Measurements from ENCODE around the gene DLL1.

Gene DLL1

DNA sequence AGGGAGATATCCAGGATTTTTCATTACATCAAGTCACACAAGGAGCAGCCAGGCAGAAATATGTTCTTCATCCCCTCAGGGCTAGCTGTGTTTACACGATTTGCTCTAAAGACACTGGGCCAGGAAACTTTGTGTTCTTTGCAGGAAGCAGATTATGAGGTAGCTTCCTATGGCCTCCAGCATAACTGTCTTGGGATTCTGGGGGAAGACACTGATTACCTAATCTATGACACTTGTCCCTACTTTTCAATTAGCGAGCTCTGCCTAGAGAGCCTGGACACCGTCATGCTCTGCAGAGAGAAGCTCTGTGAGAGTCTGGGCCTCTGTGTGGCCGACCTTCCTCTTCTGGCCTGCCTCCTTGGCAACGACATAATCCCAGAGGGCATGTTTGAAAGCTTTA lies 26.8 kb upstream of the DLL1 start:
- Histone ChIP-seq H3K4me3 (ENCODE audit: low read depth, low read length, poor library complexity, severe bottlenecking) (no peak overlapping the region), H3K27me3 (ENCODE audit: insufficient read depth, low read length) (no peaks in the 10 kb centered on the region), H3F3A (ENCODE audit: insufficient read depth, low read length) (no peaks in the 10 kb centered on the region), H3K9ac (ENCODE audit: low read length) (no peak overlapping the region), H3K9me3 (ENCODE audit: low read length) (no peaks in the 10 kb centered on the region), H3K4me1 (ENCODE audit: insufficient read depth, low read length, severe bottlenecking) (no peaks in the 10 kb centered on the region), H3K79me2 (ENCODE audit: insufficient read depth, low read length) (peaks cover 30% of the 10 kb centered on the region), H4K20me1 (ENCODE audit: insufficient read depth, low read length) (0 out of 2 replicates have a peak, but pooled peaks cover 2% of the 10 kb centered on the region), H3K4me2 (ENCODE audit: low read length) (no peak overlapping the region), H2AFZ (ENCODE audit: low read length) (no peak overlapping the region), H3K27ac (ENCODE audit: low read depth, low read length, poor library complexity, severe bottlenecking) (no peak overlapping the region), H3K36me3 (ENCODE audit: insufficient read depth, low read length) (peaks cover 34% of the 10 kb centered on the region), H3K9me2 (ENCODE audit: low read depth, low read length) (no peaks in the 10 kb centered on the region)
- TF ChIP-seq, protein P1, sequence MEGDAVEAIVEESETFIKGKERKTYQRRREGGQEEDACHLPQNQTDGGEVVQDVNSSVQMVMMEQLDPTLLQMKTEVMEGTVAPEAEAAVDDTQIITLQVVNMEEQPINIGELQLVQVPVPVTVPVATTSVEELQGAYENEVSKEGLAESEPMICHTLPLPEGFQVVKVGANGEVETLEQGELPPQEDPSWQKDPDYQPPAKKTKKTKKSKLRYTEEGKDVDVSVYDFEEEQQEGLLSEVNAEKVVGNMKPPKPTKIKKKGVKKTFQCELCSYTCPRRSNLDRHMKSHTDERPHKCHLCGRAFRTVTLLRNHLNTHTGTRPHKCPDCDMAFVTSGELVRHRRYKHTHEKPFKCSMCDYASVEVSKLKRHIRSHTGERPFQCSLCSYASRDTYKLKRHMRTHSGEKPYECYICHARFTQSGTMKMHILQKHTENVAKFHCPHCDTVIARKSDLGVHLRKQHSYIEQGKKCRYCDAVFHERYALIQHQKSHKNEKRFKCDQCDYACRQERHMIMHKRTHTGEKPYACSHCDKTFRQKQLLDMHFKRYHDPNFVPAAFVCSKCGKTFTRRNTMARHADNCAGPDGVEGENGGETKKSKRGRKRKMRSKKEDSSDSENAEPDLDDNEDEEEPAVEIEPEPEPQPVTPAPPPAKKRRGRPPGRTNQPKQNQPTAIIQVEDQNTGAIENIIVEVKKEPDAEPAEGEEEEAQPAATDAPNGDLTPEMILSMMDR (IDR thresholded peaks at IDR 0.05; ENCODE audit: low read length), result no peak
- no peak for TF ChIP-seq EZH2 (IDR thresholded peaks at IDR 0.05; ENCODE audit: borderline replicate concordance, low read length)

DNA sequence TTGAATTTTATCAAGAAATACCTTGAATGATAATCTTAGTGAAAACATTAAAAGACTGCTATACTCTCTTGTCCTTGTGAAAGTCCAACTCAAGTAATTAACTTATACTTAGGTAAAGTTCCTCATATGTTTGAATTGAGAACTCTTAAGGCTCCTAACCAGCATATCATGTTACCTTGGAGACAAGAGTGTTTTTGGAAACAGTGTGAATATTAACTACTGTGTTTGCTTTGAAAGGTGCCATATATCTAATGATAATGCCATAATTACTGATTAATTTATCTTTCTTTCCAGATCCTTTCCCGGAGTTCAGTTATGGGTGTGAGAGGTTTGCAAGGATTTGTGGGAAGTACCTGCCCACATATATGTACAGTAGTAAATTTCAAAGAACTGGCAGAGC lies 26.2 kb upstream of the DLL1 start:
- no peak for TF ChIP-seq EZH2 (IDR thresholded peaks at IDR 0.05; ENCODE audit: borderline replicate concordance, low read length)
- TF ChIP-seq, protein P1 (IDR thresholded peaks at IDR 0.05; ENCODE audit: low read length), result no peak
- Histone ChIP-seq H3K9me2 (ENCODE audit: low read depth, low read length) (no peaks in the 10 kb centered on the region), H3K79me2 (ENCODE audit: insufficient read depth, low read length) (peaks cover 37% of the 10 kb centered on the region), H3K4me3 (ENCODE audit: low read depth, low read length, poor library complexity, severe bottlenecking) (no peak overlapping the region), H3K36me3 (ENCODE audit: insufficient read depth, low read length) (peaks cover 27% of the 10 kb centered on the region), H2AFZ (ENCODE audit: low read length) (no peak overlapping the region), H3K9me3 (ENCODE audit: low read length) (no peaks in the 10 kb centered on the region), H3K4me1 (ENCODE audit: insufficient read depth, low read length, severe bottlenecking) (no peaks in the 10 kb centered on the region), H3K27ac (ENCODE audit: low read depth, low read length, poor library complexity, severe bottlenecking) (no peak overlapping the region), H3K9ac (ENCODE audit: low read length) (no peak overlapping the region), H3K4me2 (ENCODE audit: low read length) (no peak overlapping the region), H4K20me1 (ENCODE audit: insufficient read depth, low read length) (0 out of 2 replicates have a peak, but pooled peaks cover 2% of the 10 kb centered on the region), H3K27me3 (ENCODE audit: insufficient read depth, low read length) (no peaks in the 10 kb centered on the region), H3F3A (ENCODE audit: insufficient read depth, low read length) (no peaks in the 10 kb centered on the region)

DNA sequence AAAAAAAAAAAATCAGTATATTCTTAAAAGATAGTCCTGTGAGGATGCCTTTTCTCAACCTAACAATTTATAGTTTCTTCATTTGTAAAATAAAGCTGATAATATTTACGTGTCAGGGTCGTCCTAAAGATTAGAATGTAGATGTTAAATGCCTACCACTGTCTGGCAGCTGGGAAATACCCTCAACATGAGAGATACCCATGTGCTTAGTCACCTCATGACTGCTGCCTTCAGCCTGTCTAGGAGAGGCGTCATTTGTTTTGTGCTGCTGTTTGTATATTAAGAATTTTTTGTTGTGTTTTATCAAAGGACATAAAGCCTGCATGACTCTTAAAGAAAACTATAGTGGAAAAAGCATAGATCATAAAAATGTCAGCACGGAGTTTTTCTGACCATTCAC lies 25.2 kb upstream of the DLL1 start:
- TF ChIP-seq, protein P1 (IDR thresholded peaks at IDR 0.05; ENCODE audit: low read length), result no peak
- no peak for TF ChIP-seq EZH2 (IDR thresholded peaks at IDR 0.05; ENCODE audit: borderline replicate concordance, low read length)
- no peak overlapping the region for H3K9ac ChIP-seq (ENCODE audit: low read length)

More for the DNA sequence above, 25.2 kb upstream of the DLL1 start:
- no peaks in the 10 kb centered on the region for H3K27me3 ChIP-seq (ENCODE audit: insufficient read depth, low read length)
- H3K36me3 ChIP-seq (ENCODE audit: insufficient read depth, low read length), result peaks cover 34% of the 10 kb centered on the region
- 0 out of 2 replicates have a peak, but pooled peaks cover 2% of the 10 kb centered on the region for H4K20me1 ChIP-seq (ENCODE audit: insufficient read depth, low read length)
- peaks cover 46% of the 10 kb centered on the region for H3K79me2 ChIP-seq (ENCODE audit: insufficient read depth, low read length)
- H3K4me3 ChIP-seq (ENCODE audit: low read depth, low read length, poor library complexity, severe bottlenecking), result no peak overlapping the region
- H3K4me2 ChIP-seq (ENCODE audit: low read length), result no peak overlapping the region
- H3K27ac ChIP-seq (ENCODE audit: low read depth, low read length, poor library complexity, severe bottlenecking), result no peak overlapping the region
- H3K9me3 ChIP-seq (ENCODE audit: low read length), result no peaks in the 10 kb centered on the region
- no peak overlapping the region for H2AFZ ChIP-seq (ENCODE audit: low read length)
- no peaks in the 10 kb centered on the region for H3K4me1 ChIP-seq (ENCODE audit: insufficient read depth, low read length, severe bottlenecking)
- H3F3A ChIP-seq (ENCODE audit: insufficient read depth, low read length), result no peaks in the 10 kb centered on the region
- no peaks in the 10 kb centered on the region for H3K9me2 ChIP-seq (ENCODE audit: low read depth, low read length)
